Parathyroid adenoma (tissue), 2 donors: Measurements from ENCODE around the gene ZNF3.

Source experiments
- H2AFZ ChIP-seq: fragments of 300-600 bp; sonication (generic); one replicate; pipeline ENCODE4 v1.7.0; 2017; ENCODE audit warnings: antibody characterized with exemption, mild to moderate bottlenecking
- H3K27ac ChIP-seq: fragments of 300-600 bp; sonication (generic); one replicate; pipeline ENCODE4 v1.7.0; 2017
- H3K27me3 ChIP-seq: fragments of 300-600 bp; sonication (generic); one replicate; pipeline ENCODE4 v1.7.0; 2017; ENCODE audit warnings: low read length; ENCODE audit not compliant: control insufficient read depth, insufficient read depth
- H3K36me3 ChIP-seq: fragments of 300-600 bp; sonication (generic); one replicate; pipeline ENCODE4 v1.7.0; 2017; ENCODE audit warnings: low read length; ENCODE audit not compliant: control insufficient read depth, insufficient read depth
- H3K4me1 ChIP-seq: fragments of 300-600 bp; sonication (generic); one replicate; pipeline ENCODE4 v1.7.0; 2017; ENCODE audit warnings: control low read depth
- H3K4me2 ChIP-seq: fragments of 300-600 bp; sonication (generic); one replicate; pipeline ENCODE4 v1.7.0; 2017; ENCODE audit warnings: low read length
- H3K4me3 ChIP-seq: fragments of 300-600 bp; sonication (generic); one replicate; pipeline ENCODE4 v1.7.0; 2017; ENCODE audit warnings: low read depth, low read length
- H3K79me2 ChIP-seq: fragments of 300-600 bp; sonication (generic); one replicate; pipeline ENCODE4 v1.7.0; 2017; ENCODE audit warnings: control low read depth
- H3K9ac ChIP-seq: fragments of 300-600 bp; sonication (generic); one replicate; pipeline ENCODE4 v1.7.0; 2017; ENCODE audit warnings: mild to moderate bottlenecking
- H3K9me3 ChIP-seq: fragments of 300-600 bp; sonication (generic); one replicate; pipeline ENCODE4 v1.7.0; 2017; ENCODE audit warnings: low read length; ENCODE audit not compliant: control insufficient read depth
- TF ChIP-seq, protein P1 (sequence below): fragments of 300-600 bp; sonication (generic); IDR thresholded peaks from one replicate; pipeline ENCODE4 v1.7.0; 2017; ENCODE audit warnings: antibody characterized with exemption, mild to moderate bottlenecking
- donor health status: primary hyperparathyroidism.

Gene ZNF3

GRCh38 chr7:100093054-100093453, 11.5 kb upstream of the ZNF3 start:
- H3K79me2 ChIP-seq: no peaks in the 10 kb centered on the region
- H3K4me2 ChIP-seq: no peak overlapping the region
- H3K27ac ChIP-seq: no peak overlapping the region
- TF ChIP-seq, protein P1, sequence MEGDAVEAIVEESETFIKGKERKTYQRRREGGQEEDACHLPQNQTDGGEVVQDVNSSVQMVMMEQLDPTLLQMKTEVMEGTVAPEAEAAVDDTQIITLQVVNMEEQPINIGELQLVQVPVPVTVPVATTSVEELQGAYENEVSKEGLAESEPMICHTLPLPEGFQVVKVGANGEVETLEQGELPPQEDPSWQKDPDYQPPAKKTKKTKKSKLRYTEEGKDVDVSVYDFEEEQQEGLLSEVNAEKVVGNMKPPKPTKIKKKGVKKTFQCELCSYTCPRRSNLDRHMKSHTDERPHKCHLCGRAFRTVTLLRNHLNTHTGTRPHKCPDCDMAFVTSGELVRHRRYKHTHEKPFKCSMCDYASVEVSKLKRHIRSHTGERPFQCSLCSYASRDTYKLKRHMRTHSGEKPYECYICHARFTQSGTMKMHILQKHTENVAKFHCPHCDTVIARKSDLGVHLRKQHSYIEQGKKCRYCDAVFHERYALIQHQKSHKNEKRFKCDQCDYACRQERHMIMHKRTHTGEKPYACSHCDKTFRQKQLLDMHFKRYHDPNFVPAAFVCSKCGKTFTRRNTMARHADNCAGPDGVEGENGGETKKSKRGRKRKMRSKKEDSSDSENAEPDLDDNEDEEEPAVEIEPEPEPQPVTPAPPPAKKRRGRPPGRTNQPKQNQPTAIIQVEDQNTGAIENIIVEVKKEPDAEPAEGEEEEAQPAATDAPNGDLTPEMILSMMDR: no peak
- no peak overlapping the region for H2AFZ ChIP-seq
- H3K9ac ChIP-seq: no peak overlapping the region
- no peaks in the 10 kb centered on the region for H3K9me3 ChIP-seq
- peaks cover 9% of the 10 kb centered on the region for H3K4me1 ChIP-seq
- H3K36me3 ChIP-seq: no peaks in the 10 kb centered on the region
- no peaks in the 10 kb centered on the region for H3K27me3 ChIP-seq
- H3K4me3 ChIP-seq: no peak overlapping the region

GRCh38 chr7:100091411-100092181, 10.1 kb upstream of the ZNF3 start:
- Histone ChIP-seq H3K36me3 (no peaks in the 10 kb centered on the region), H3K4me2 (no peak overlapping the region), H3K4me1 (peaks cover 11% of the 10 kb centered on the region), H3K27ac (no peak overlapping the region), H3K9ac (no peak overlapping the region), H2AFZ (no peak overlapping the region), H3K4me3 (no peak overlapping the region), H3K79me2 (no peaks in the 10 kb centered on the region), H3K9me3 (no peaks in the 10 kb centered on the region), H3K27me3 (no peaks in the 10 kb centered on the region)
- TF ChIP-seq, protein P1: no peak

DNA sequence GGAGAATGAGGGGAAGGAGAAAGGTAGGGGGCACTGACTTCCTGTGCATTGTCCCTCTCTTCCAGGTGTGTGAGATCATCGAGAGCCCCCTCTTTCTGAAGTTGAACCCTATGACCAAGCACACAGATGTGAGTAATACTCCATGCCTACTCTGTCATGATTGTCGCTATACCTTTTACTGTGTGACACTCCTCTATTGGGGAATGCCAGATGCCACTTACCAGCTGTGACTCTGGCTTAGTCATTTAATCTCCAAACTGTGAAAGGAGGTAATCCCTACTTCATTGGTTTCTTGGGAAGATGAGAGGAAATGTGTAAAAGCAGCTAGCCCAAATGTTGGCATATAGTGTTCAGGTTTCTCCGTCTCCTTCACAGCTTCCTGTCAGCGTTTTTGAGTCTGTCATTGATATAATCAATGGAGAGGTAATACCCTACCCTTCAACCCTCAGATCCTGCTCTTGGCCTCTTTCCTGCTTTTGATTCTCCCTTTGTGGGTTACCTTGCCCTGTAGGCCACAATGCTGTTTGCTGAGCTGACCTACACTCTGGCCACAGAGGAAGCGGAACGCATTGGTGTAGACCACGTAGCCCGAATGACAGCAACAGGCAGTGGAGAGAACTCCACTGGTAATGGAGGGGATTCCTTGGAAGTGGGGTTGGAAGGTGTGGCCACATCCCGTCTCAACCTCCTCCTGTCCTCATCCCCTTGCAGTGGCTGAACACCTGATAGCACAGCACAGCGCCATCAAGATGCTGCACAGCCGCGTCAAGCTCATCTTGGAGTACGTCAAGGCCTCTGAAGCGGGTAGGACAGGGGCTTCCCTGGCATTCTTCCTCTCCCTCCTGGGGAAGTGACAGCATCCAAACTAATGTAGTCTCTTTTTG, 9.2 kb upstream of the ZNF3 start:
- no peaks in the 10 kb centered on the region for H3K36me3 ChIP-seq

DNA sequence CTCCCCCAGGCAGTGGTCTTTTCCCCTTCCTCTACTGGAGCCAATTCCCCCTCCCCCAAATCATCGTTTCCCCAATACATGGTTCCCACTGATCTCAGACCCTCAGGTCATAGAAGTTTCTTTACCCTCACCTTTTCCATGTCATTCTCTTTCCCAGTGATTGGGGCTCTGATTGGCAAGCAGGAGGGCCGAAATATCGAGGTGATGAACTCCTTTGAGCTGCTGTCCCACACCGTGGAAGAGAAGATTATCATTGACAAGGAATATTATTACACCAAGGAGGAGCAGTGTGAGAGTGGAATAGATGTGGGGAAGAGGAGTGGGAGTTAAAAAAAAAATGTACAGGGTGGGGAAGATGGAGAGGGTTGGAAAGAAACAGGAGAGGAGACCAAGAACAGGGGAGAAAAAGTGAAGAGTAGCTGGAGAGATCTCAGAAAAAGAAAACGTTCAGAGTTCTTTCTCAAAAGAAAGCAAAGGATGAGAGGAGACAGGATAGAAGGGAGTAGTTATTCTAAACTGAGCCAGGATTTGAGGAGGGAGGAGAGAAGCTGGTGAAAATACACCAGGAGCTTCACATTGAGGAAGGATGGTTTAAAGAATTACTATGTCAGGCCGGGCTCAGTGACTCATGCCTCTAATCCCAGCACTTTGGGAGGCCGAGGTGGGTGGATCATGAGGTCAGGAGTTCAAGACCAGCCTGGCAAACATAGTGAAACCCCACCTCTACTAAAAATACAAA, 8.1 kb upstream of the ZNF3 start:
- H3K27me3 ChIP-seq: no peaks in the 10 kb centered on the region
- H3K9ac ChIP-seq: peak overlapping the region; percentile 48
- H3K27ac ChIP-seq: peak overlapping the region; percentile 87
- peak overlapping the region; percentile 85 for H2AFZ ChIP-seq
- TF ChIP-seq, protein P1: no peak
- peak overlapping the region; percentile 71 for H3K4me3 ChIP-seq
- peak overlapping the region; percentile 88 for H3K4me2 ChIP-seq
- H3K36me3 ChIP-seq: no peaks in the 10 kb centered on the region
- H3K4me1 ChIP-seq: peaks cover 11% of the 10 kb centered on the region
- H3K79me2 ChIP-seq: no peaks in the 10 kb centered on the region
- H3K9me3 ChIP-seq: no peaks in the 10 kb centered on the region

More for the DNA sequence above, 9.2 kb upstream of the ZNF3 start:
- H3K79me2 ChIP-seq: no peaks in the 10 kb centered on the region
- H3K4me2 ChIP-seq: no peak overlapping the region
- H3K4me3 ChIP-seq: no peak overlapping the region
- no peaks in the 10 kb centered on the region for H3K9me3 ChIP-seq
- H3K27me3 ChIP-seq: no peaks in the 10 kb centered on the region
- H2AFZ ChIP-seq: no peak overlapping the region
- no peak overlapping the region for H3K9ac ChIP-seq
- no peak overlapping the region for H3K27ac ChIP-seq
- TF ChIP-seq, protein P1: no peak
- H3K4me1 ChIP-seq: peaks cover 11% of the 10 kb centered on the region
